T47D (cell line): ENCODE measurements around the gene TAS2R7.

Source experiments
- DNase-seq, 2 experiments: peaks; one replicate each; pipeline versions ENCODE4 v3.0.0 to v3.0.0-alpha.2; 2011 to 2012; ENCODE audit warnings: low read depth in 1 of 2, low spot score in 1 of 2
- JUND ChIP-seq: IDR thresholded peaks from 2 replicates; pipeline ENCODE4 v1.6.1; 2012; ENCODE audit warnings: low read depth
- in situ Hi-C: cut with HindIII; loops from 2 replicates; pipeline ENCODE4 v1.10.0; 2016; ENCODE audit warnings: low sequenced_read_pairs, low pct_unique_long_range_greater_than_20kb

The TAS2R7 gene, protein sequence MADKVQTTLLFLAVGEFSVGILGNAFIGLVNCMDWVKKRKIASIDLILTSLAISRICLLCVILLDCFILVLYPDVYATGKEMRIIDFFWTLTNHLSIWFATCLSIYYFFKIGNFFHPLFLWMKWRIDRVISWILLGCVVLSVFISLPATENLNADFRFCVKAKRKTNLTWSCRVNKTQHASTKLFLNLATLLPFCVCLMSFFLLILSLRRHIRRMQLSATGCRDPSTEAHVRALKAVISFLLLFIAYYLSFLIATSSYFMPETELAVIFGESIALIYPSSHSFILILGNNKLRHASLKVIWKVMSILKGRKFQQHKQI

DNA sequence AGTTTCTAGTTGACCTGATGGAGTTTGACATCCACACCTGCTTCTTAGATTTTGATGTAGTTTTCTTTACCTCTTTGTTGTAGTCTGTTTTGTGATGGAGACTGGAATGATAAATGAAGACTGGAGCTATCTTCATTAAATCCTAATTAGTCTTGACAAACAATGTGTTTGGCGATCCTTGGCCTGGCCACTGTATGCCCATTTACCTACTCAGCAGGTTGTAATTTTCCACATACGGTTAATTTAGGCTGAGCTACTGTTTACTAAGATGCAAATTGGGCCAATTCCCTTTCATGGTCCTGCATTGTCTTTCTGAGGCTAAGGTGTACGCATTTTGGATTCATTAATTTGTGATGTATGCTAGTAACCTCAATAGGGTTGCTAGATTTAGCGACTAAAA is at the start of gene TAS2R7:
TAS2R7 (minus strand) TSS at position 41 of the 400 bp plus-strand sequence. CDS start 57 bp downstream, outside the sequence.
- TF ChIP-seq JUND = no peak
- no peak for DNase-seq
- in situ Hi-C loops = no loop called here

DNA sequence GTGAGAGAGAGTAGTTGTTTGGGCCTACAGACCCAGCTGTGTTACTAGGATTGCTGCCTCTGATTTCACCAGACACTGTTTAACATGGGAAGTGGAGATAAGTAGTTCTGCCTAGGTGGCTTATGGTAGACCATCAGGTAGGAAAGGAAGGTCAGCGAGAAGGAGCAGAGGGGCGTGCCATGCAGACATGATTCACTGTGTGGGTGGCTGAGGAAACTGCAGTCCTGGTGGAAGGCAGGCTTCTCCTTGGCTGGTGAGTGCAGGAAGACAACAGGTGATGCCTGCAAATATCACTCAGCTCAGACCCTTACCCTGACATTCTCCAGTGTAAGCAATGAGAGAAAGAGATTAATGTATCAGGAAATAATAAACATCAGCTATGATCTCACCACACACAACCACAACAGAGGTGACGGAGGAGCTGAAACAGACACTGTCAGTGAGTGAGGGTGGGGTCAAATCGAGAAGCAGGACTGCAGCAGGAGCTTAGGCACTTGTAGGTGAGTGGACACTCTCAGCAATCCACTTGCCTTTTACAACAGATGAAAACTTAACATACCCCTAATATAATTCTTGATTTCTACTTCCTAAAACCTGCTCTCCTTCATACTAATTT is 48.9 kb upstream of the TAS2R7 start:
- in situ Hi-C loops = no loop called here
- TF ChIP-seq JUND = no peak
- no peak for DNase-seq

DNA sequence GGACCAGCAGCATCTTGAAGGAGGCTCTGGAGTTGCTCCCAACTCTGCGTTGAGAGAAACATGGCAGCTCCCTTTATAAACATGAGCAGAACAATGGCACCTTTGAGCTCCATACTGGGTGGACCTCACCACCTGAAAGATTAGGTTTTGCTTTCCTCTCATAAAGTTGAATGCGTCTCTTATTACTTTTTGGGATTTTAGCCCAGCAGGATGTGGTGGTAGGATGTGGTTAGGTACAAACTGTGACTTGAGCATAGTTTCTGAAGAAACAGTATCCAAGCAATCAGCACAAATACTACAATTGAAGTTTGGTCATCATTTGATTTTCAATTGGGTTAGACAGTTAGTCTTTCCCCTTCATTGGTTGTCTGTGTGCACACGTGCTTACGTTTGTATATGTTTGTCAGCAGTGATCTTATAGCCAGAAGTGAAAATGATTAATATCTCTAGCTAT is 47.0 kb upstream of the TAS2R7 start, which contains the start of gene PRR4:
PRR4 (minus strand) TSS at position 51 of the 454 bp plus-strand sequence; CDS start at position 13, 38 bp downstream.
- no peak for DNase-seq
- in situ Hi-C loops = no loop called here
- no peak for TF ChIP-seq JUND

DNA sequence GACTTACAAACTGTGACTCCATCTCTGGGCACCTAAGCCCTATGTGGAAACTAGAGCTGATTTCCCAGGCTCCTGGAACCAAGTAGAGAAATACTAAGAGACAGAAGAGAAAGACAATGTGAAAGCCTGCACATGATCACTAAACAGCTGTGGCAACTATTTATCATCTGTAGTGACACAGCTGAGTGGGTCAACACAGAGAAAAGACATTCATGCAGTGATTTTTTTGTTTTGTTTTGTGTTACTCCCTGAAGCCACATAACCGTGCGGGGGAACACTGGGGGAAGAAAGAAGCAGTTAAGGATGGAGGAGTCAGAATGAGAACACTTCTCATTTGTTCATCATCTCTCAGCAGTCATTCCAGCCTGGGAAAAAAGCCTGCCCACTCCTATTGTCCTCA is 45.3 kb upstream of the TAS2R7 start:
- in situ Hi-C loops = no loop called here
- no peak for DNase-seq
- no peak for TF ChIP-seq JUND

DNA sequence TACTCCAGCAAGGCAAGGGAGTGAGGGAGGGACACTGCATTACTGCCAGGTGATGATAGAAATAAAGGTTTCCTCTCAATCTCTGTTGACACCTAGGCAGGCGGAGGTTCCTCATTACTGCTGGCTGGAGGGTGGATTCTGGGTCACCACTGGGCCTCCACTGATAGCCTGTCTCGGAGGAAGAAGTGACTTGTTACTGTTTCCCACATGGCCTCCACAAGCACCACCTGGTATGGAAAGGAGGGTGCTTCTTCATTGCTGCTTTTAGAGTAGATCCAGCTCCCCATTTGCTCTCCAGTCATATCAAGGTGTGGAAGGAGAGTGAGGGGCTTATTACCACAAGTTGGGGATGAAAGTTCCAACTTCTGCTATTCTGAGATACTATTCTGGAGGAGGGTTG is 40.4 kb upstream of the TAS2R7 start:
- no peak for DNase-seq
- in situ Hi-C loops = no loop called here
- no peak for TF ChIP-seq JUND

DNA sequence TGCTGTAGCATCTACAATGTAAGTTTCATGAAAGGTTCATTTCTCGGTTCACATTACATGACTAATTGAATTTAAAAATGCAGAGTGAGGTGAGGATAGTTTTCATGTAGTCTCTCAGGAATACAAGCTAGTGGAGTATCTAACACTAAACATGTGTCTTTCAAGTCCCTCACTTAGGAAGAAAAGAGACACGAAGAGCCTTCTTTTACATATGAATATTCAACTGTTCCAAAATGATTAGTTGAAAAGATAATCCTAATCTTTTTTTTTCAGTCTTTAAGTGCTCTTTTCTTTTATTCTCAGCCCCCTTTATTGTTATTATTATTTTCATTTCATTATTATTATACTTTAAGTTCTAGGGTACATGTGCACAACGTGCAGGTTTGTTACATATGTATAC is 36.0 kb upstream of the TAS2R7 start:
- no peak for TF ChIP-seq JUND
- in situ Hi-C loops = no loop called here
- DNase-seq = no peak

DNA sequence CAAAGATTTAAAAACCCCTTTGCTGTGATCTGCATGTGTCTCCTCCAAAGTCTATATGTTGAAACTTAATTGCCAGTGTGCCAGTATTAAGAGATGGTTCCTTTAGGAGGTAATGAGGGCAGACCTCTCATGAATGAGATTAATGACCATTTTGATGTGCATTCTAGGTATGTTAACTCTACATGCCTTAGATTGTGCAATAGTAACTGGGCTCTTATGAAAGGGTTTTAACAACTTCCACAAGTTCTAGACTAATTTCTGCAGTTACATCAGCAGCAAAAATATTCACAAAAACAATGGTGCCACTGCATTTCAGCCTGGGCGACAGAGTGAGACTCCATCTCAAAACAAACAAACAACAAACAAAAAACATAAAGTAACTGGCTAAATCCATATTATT is 27.6 kb upstream of the TAS2R7 start:
- DNase-seq = no peak
- in situ Hi-C loops = no loop called here
- TF ChIP-seq JUND = no peak

DNA sequence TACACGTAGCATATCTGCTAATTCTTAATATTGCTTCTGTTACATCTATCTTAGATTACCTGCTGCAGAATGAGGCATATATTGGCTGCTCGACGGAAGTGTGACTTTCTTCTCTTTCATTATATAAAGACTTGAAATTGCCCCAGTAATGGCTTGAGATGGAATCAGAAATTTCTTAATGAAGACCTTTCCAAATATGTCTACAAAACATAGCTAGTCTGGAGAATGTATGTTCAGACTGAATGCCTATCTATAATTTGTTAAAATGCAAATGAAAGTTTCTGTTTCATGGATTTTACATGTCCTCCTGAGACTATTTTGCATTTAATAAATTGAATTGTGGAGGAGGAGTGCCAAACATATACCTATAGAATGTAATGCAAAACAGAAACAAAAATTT is 23.8 kb upstream of the TAS2R7 start, which contains the start of gene TAS2R10:
TAS2R10 (minus strand) TSS at position 101 of the 400 bp plus-strand sequence; CDS start at position 12, 89 bp downstream.
- in situ Hi-C loops = no loop called here
- no peak for DNase-seq
- no peak for TF ChIP-seq JUND

DNA sequence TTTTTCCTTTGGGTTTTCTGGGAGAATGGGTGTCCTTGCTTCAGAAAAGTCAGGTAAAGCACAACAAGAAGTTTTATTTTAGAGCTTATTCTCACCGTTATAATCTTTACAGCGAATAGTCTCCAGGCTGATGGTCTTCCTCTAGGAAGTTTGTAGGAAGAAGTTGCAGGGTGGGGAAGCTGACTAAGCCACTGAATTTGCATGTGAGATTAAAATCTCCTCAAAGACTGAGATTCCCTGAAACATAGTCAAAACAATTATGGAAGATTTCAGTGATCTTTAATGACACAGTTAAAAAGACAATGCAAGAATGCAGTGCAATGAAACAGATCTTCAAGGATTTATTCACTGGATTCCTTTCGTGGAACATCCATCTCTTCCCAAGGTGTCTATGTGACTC is 22.5 kb upstream of the TAS2R7 start:
- in situ Hi-C loops = no loop called here
- no peak for TF ChIP-seq JUND

DNA sequence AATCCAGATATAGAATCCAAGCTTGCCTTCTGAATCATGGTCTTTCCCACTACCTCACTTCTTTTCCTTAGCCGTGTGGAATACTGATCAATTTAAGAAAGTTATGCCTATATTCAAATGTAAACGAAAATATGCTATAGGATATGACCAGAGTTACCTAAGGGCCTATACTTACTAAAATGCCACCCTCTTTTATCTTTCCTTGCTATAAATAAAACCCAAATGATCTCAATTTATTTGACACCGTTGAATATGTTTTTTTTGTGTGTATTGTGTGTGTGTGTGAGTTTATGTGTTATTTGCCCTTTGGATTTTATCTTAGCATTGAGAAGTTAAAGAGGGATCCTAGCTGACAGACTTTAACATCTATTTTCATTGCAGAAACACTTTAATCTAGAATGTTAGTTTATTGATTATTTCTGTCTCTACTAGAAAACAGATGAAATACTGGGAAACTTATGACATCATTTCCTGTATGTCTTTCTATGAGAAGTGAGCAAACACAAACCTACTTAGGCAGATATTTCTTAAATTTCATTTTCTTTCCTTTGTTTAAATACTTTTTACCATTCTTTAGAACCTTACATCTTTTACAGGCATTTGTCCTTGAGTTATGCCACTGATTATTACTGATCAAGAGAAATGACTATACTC is 9.6 kb upstream of the TAS2R7 start:
- in situ Hi-C loops = no loop called here

More for the DNA sequence above, 22.5 kb upstream of the TAS2R7 start:
- no peak for DNase-seq

DNA sequence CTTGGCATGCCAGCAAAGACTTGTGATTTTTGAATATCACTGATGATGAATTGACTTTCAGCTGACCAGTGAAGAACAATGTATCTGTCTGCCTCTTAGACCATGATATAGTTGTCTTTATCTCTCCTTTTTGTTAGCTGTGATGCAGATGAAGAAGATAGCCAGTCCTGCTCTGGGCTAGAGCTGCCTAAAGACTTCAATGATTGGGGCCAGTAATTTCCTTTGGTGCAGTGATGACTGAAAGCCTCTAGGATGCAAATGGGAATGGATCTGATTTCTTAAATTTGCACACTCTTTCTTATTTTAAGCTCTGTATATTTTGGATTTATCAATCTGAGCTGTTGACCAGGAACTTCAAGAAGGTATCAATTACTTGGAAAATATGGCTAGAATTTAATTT is 7.6 kb upstream of the TAS2R7 start, which contains the start of gene TAS2R9:
TAS2R9 (minus strand) TSS at position 101 of the 400 bp plus-strand sequence; CDS start at position 8, 93 bp downstream.
- TF ChIP-seq JUND = no peak
- in situ Hi-C loops = no loop called here

More for the DNA sequence above, 9.6 kb upstream of the TAS2R7 start:
- no peak for DNase-seq
- TF ChIP-seq JUND = no peak

DNA sequence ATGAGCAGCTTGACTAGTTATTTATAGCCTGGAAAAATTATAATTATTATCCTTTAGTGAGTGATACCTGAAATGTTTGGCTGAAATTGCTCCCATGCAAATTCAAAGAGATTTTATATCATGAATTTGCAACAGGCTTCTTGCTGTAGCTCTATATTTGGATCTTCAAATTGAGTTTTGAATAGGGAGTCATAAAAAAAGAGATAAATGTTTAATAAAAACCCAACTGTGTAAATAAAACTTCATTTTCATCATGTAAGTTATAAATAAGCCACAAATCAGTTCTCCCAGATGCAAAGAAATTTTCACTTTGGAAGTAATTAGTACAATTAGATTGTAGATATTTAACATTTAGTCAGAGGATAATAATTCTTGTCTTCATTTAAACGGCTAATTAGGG is 4.8 kb upstream of the TAS2R7 start, which contains the start of gene TAS2R8:
TAS2R8 (minus strand) TSS at position 101 of the 400 bp plus-strand sequence. CDS start 306 bp downstream, outside the sequence.
- DNase-seq = no peak
- TF ChIP-seq JUND = no peak
- in situ Hi-C loops = no loop called here

More for the DNA sequence above, 7.6 kb upstream of the TAS2R7 start, which contains the start of gene TAS2R9:
- DNase-seq = no peak

DNA sequence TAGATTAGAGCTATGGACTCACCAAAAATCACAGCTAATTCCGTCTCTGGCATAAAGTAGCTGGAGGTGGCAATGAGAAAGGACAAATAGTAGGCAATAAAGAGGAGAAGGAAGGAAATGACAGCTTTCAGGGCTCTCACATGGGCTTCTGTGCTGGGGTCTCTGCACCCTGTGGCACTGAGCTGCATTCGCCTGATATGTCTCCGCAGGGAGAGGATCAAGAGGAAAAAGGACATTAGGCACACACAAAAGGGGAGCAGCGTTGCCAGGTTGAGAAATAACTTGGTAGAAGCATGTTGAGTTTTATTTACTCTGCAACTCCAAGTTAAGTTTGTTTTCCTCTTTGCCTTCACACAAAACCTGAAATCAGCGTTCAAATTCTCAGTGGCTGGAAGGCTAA is 686 bp downstream of the TAS2R7 start:
- DNase-seq = no peak
- TF ChIP-seq JUND = no peak
- in situ Hi-C loops = no loop called here
